ENCODE measurements around the gene FOXS1. TPM values are rescaled to one million over a fixed set of nuclear protein-coding genes. Genes with fewer than 3 reads are reported as not detected.

Gene FOXS1
- polyA plus RNA-seq, 3 donors: not detected

DNA sequence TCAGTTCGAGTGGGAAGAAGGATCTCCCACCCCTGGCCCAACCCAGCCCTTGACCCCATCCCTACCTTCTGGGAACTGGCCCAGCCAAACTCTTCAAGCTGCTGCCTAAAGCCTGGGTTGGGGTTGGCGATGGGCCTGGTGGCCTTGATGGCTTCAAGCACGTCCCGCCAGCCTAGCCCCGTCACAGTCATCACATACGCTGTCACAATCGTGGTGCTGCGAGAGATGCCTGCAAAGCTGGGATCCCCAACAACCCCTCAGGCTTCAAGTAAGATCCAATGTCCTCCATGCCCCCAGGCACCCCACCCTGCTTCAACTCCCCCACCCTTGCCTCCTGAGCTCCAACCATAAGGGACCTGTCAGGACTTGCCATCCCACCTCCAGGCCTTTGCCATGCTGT lies 17.1 kb upstream of the FOXS1 start:
- Histone ChIP-seq H3K4me2 (replicated peaks; ENCODE audit: extremely low read depth, low read length, poor library complexity, severe bottlenecking) (no peak overlapping the region), H2AFZ (ENCODE audit: insufficient read depth, low read depth, low read length, poor library complexity, severe bottlenecking) (no peak overlapping the region), H3K9ac (ENCODE audit: insufficient read depth, low read length, poor library complexity, severe bottlenecking) (no peak overlapping the region), H3K9me3 (replicated peaks in 1 of 2; ENCODE audit: control insufficient read depth in 1 of 2, insufficient read depth in 1 of 2, low read length in 2 of 2) (peaks cover 0 to 7% of the 10 kb centered on the region in 2 donors), H4K20me1 (ENCODE audit: insufficient read depth, low read length) (no peaks in the 10 kb centered on the region), H3K27ac (ENCODE audit: low read depth in 1 of 2, low read length in 2 of 2) (no peak overlapping the region), H3K4me3 (replicated peaks in 1 of 3; ENCODE audit: low read depth in 2 of 3, low read length in 3 of 3) (no peak overlapping the region), H3K36me3 (replicated peaks in 1 of 2; ENCODE audit: control insufficient read depth in 1 of 2, insufficient read depth in 2 of 2, low read length in 2 of 2) (no peaks in the 10 kb centered on the region), H3K27me3 (ENCODE audit: control insufficient read depth in 2 of 2, insufficient read depth in 2 of 2, low read length in 2 of 2) (peaks cover 24 to 33% of the 10 kb centered on the region in 2 donors), H3K4me1 (ENCODE audit: control insufficient read depth in 1 of 2, insufficient read depth in 2 of 2, low read length in 2 of 2) (peaks cover 6 to 15% of the 10 kb centered on the region in 2 donors), H3K79me2 (ENCODE audit: insufficient read depth, low read length) (no peaks in the 10 kb centered on the region)
- Mint-ChIP-seq H3K27me3 (ENCODE audit: low read depth in 3 of 3) (peaks cover 35 to 39% (median 38%) of the 10 kb centered on the region in 3 donors), H3K4me3 (no peak overlapping the region), H3K36me3 (peaks cover 0 to 3% of the 10 kb centered on the region in 2 donors), H3K4me1 (peaks cover 14% of the 10 kb centered on the region), H3K9me3 (peaks cover 0 to 9% (median 0%) of the 10 kb centered on the region in 7 donors), H3K27ac (no peak overlapping the region)
- intact Hi-C loops (cut with micrococcal nuclease): no loop called here
- 98% methylated on average over 8 of the region's 8 CpGs for WGBS (ENCODE audit: insufficient coverage)
- TF ChIP-seq, protein P1, sequence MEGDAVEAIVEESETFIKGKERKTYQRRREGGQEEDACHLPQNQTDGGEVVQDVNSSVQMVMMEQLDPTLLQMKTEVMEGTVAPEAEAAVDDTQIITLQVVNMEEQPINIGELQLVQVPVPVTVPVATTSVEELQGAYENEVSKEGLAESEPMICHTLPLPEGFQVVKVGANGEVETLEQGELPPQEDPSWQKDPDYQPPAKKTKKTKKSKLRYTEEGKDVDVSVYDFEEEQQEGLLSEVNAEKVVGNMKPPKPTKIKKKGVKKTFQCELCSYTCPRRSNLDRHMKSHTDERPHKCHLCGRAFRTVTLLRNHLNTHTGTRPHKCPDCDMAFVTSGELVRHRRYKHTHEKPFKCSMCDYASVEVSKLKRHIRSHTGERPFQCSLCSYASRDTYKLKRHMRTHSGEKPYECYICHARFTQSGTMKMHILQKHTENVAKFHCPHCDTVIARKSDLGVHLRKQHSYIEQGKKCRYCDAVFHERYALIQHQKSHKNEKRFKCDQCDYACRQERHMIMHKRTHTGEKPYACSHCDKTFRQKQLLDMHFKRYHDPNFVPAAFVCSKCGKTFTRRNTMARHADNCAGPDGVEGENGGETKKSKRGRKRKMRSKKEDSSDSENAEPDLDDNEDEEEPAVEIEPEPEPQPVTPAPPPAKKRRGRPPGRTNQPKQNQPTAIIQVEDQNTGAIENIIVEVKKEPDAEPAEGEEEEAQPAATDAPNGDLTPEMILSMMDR (IDR thresholded peaks at IDR 0.05): no peak
- no peak for DNase-seq

DNA sequence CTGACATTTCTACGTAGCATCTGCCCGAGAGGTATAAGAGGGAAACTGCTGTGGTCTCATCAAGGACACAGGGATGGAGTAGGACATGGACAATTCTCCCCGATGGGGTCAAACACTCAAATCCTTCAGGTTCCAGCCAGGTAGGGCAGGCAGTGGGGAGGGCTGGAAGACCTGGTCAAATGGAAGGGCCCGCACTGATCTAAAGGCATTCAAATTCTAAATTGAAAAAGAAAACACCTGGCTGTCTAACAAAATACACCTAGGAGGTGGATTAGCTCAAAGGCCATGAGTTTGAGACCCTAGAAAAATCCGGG lies 16.7 kb upstream of the FOXS1 start:
- peaks cover 0 to 3% of the 10 kb centered on the region in 2 donors for H3K36me3 Mint-ChIP-seq
- H3K4me2 ChIP-seq (replicated peaks; ENCODE audit: extremely low read depth, low read length, poor library complexity, severe bottlenecking): no peak overlapping the region
- no peak overlapping the region for H2AFZ ChIP-seq (ENCODE audit: insufficient read depth, low read depth, low read length, poor library complexity, severe bottlenecking)

More for the DNA sequence above, 16.7 kb upstream of the FOXS1 start:
- Mint-ChIP-seq H3K27me3 (ENCODE audit: low read depth in 3 of 3) (peaks cover 35 to 39% (median 37%) of the 10 kb centered on the region in 3 donors), H3K27ac (peak overlapping the region in 1 of 7 donors; percentile 70), H3K9me3 (peaks cover 0 to 9% (median 0%) of the 10 kb centered on the region in 7 donors), H3K4me3 (peak overlapping the region; percentile 60 to 83), H3K4me1 (peaks cover 16% of the 10 kb centered on the region)
- peaks cover 24 to 33% of the 10 kb centered on the region in 2 donors for H3K27me3 ChIP-seq (ENCODE audit: control insufficient read depth in 2 of 2, insufficient read depth in 2 of 2, low read length in 2 of 2)
- WGBS (ENCODE audit: insufficient coverage): no CpG with 5 or more reads among the region's 5 CpGs
- no peaks in the 10 kb centered on the region for H4K20me1 ChIP-seq (ENCODE audit: insufficient read depth, low read length)
- peaks cover 6 to 15% of the 10 kb centered on the region in 2 donors for H3K4me1 ChIP-seq (ENCODE audit: control insufficient read depth in 1 of 2, insufficient read depth in 2 of 2, low read length in 2 of 2)
- intact Hi-C loops (cut with micrococcal nuclease): no loop called here
- TF ChIP-seq, protein P1 (IDR thresholded peaks at IDR 0.05): no peak
- no peak for DNase-seq
- H3K27ac ChIP-seq (ENCODE audit: low read depth in 1 of 2, low read length in 2 of 2): no peak overlapping the region
- no peaks in the 10 kb centered on the region for H3K79me2 ChIP-seq (ENCODE audit: insufficient read depth, low read length)
- no peaks in the 10 kb centered on the region for H3K36me3 ChIP-seq (replicated peaks in 1 of 2; ENCODE audit: control insufficient read depth in 1 of 2, insufficient read depth in 2 of 2, low read length in 2 of 2)
- H3K4me3 ChIP-seq (replicated peaks in 1 of 3; ENCODE audit: low read depth in 2 of 3, low read length in 3 of 3): no peak overlapping the region
- no peak overlapping the region for H3K9ac ChIP-seq (ENCODE audit: insufficient read depth, low read length, poor library complexity, severe bottlenecking)
- peaks cover 0 to 7% of the 10 kb centered on the region in 2 donors for H3K9me3 ChIP-seq (replicated peaks in 1 of 2; ENCODE audit: control insufficient read depth in 1 of 2, insufficient read depth in 1 of 2, low read length in 2 of 2)

Data from CD14-positive monocyte (primary cell).